GM18498 (cell line): ENCODE results near the gene RILPL2.
"Not testable (repeated sequence)": the region's sequence is repeated elsewhere in the genome, so short reads cannot be mapped to it uniquely, and the experiment has no call there.

Experiments
- ATAC-seq: cut with Tn5 transposase; IDR thresholded peaks from one replicate; pipeline ENCODE4 v1.9.1; 2021; ENCODE audit warnings: mild to moderate bottlenecking, moderate library complexity; ENCODE audit not compliant: unreplicated experiment

RILPL2 gene

GRCh38 chr12:123407269-123407668, 29.2 kb downstream of the RILPL2 start:
- ATAC-seq, result not testable (repeated sequence)

GRCh38 chr12:123404581-123404980, 31.9 kb downstream of the RILPL2 start:
- ATAC-seq, result no peak

- ATAC-seq, result no peak
Measured at GRCh38 chr12:123401753-123402683, 34.5 kb downstream of the RILPL2 start.

GRCh38 chr12:123399255-123399617, 37.2 kb downstream of the RILPL2 start:
- ATAC-seq, result no peak

- no peak for ATAC-seq
Measured at GRCh38 chr12:123398550-123399254, 37.8 kb downstream of the RILPL2 start.

GRCh38 chr12:123398177-123398549, 38.3 kb downstream of the RILPL2 start:
- no peak for ATAC-seq

- ATAC-seq, result no peak
Measured at GRCh38 chr12:123397400-123397799, 39.1 kb downstream of the RILPL2 start.

GRCh38 chr12:123396954-123397353, 39.5 kb downstream of the RILPL2 start:
- no peak for ATAC-seq

- ATAC-seq, result no peak
Measured at GRCh38 chr12:123396543-123396942, 39.9 kb downstream of the RILPL2 start.

- ATAC-seq, result no peak
Measured at GRCh38 chr12:123395236-123395635, 41.2 kb downstream of the RILPL2 start.

GRCh38 chr12:123393747-123394146, 42.7 kb downstream of the RILPL2 start:
- ATAC-seq, result no peak

GRCh38 chr12:123391546-123392343, 44.7 kb downstream of the RILPL2 start:
- ATAC-seq, result no peak

GRCh38 chr12:123390498-123391426, 45.7 kb downstream of the RILPL2 start:
- no peak for ATAC-seq

- ATAC-seq, result peak; percentile 21
Measured at GRCh38 chr12:123389560-123390351, 46.7 kb downstream of the RILPL2 start.

GRCh38 chr12:123388951-123389559, 47.4 kb downstream of the RILPL2 start:
- ATAC-seq, result no peak

GRCh38 chr12:123388177-123388950, 48.1 kb downstream of the RILPL2 start:
- peak; percentile 43 for ATAC-seq

GRCh38 chr12:123387508-123388176, 48.8 kb downstream of the RILPL2 start:
- ATAC-seq, result no peak

- not testable (repeated sequence) for ATAC-seq
Measured at GRCh38 chr12:123385536-123385935, 50.9 kb downstream of the RILPL2 start.
